GM18909 (cell line): ENCODE results near the gene MTFMT.
"Not testable (repeated sequence)": the region's sequence is repeated elsewhere in the genome, so short reads cannot be mapped to it uniquely, and the experiment has no call there.

ENCODE experiments used
- ATAC-seq: cut with Tn5 transposase; IDR thresholded peaks from one replicate; pipeline ENCODE4 v1.9.1; 2021; ENCODE audit warnings: mild to moderate bottlenecking; ENCODE audit not compliant: unreplicated experiment, poor library complexity

MTFMT gene

GRCh38 chr15:65028921-65029735 is at the start of gene MTFMT:
Gene MTFMT (minus strand): TSS chr15:65029639. CDS start chr15:65029613, 26 bp downstream.
- peak; percentile 75 for ATAC-seq

- ATAC-seq: no peak
Observed at GRCh38 chr15:65077981-65078352, 48.5 kb upstream of the MTFMT start.

DNA sequence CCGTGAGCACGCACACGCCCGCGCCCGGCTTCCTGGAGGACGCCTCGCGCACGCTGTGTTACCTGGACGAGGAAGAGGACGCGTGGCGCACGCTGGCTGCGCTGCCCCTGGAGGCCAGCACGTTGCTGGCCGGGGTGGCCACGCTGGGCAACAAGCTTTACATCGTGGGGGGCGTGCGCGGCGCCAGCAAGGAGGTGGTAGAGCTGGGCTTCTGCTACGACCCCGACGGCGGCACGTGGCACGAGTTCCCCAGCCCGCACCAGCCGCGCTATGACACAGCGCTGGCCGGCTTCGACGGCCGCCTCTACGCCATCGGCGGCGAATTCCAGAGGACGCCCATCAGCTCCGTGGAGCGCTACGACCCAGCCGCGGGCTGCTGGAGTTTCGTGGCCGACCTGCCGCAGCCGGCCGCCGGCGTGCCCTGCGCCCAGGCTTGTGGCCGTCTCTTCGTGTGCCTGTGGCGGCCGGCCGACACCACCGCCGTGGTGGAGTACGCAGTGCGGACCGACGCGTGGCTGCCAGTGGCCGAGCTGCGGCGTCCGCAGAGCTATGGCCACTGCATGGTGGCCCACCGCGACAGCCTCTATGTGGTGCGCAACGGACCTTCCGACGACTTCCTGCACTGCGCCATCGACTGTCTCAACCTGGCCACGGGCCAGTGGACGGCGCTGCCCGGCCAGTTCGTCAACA is 48.0 kb upstream of the MTFMT start:
- no peak for ATAC-seq

DNA sequence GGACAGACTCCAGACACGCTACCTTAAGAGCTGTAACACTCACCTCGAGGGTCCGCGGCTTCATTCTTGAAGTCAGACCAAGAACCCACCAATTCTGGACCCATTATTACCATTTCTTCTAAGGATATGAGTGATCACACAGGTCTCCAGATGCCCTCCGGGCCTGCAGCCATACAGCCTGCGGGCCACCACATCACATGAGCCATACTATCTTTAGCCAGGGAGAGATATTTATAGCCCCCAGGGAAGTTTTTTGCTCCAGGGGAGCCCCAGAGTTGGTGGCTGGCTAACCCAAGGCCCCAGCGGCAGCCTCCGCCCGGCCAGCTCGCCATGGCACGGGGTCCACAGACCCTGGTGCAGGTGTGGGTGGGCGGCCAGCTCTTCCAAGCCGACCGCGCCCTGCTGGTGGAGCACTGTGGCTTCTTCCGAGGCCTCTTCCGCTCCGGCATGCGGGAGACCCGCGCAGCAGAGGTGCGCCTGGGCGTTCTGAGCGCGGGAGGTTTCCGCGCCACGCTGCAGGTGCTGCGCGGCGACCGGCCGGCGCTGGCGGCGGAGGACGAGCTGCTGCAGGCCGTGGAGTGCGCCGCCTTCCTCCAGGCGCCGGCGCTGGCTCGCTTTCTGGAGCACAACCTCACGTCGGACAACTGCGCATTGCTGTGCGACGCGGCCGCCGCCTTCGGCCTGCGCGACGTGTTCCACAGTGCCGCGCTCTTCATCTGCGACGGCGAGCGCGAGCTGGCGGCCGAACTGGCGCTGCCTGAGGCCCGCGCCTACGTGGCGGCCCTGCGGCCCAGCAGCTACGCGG is 47.2 kb upstream of the MTFMT start, which contains the start of gene KBTBD13:
Gene KBTBD13, plus strand, starts transcription at position 261 of the 805 bp plus-strand sequence. Its CDS starts 70 bp downstream, at position 331.
- no peak for ATAC-seq

DNA sequence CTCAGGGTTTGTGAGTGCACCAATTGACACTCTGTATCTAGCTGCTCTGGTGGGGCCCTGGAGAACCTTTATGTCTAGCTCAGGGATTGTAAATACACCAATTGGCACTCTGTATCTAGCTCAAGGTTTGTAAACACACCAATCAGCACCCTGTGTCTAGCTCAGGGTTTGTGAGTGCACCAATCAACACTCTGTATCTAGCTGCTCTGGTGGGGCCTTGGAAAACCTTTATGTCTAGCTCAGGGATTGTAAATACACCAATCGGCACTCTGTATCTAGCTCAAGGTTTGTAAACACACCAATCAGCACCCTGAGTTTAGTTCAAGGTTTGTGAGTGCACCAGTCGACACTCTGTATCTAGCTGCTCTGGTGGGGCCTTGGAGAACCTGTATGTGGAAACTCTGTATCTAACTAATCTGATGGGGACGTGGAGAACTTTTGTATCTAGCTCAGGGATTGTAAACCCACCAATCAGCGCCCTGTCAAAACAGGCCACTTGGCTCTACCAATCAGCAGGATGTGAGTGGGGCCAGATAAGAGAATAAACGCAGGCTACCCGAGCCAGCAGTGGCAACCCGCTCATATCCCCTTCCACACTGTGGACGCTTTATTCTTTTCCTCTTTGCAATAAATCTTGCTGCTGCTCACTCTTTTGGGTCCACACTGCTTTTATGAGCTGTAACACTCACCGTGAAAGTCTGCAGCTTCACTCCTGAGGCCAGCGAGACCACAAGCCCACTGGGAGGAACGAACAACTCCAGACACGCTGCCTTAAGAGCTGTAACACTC is 46.4 kb upstream of the MTFMT start:
- ATAC-seq: not testable (repeated sequence)

DNA sequence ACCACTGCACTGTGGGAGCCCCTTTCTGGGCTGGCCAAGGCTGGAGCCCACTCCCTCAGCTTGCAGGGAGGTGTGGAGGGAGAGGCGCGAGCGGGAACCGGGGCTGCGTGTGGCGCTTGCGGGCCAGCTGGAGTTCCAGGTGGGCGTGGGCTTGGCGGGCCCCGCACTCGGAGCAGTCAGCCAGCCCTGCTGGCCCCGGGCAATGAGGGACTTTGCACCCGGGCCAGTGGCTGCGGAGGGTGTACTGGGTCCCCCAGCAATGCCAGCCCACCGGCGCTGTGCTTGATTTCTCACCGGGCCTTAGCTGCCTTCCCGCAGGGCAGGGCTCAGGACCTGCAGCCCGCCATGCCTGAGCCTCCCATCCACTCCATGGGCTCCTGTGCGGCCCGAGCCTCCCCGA is 45.5 kb upstream of the MTFMT start:
- ATAC-seq: not testable (repeated sequence)

DNA sequence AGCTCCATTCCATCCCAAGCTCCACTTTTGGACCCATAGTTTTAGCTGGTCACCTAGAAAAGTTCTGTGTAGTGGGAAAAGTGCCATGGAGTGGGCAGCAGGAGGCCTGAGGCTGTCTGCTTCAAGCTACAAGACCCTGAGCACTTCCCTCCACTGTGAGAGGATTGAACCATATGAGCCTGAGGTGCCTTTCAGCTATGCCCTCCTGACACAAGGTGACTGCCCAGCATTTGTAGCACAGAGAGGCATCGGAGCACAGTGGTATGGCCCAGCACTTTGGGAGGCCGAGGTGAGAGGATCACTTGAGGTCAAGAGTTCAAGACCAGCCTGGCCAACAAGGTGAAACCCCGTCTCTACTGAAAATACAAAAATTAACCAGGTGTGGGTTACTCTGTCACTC is 43.2 kb upstream of the MTFMT start:
- ATAC-seq: no peak

DNA sequence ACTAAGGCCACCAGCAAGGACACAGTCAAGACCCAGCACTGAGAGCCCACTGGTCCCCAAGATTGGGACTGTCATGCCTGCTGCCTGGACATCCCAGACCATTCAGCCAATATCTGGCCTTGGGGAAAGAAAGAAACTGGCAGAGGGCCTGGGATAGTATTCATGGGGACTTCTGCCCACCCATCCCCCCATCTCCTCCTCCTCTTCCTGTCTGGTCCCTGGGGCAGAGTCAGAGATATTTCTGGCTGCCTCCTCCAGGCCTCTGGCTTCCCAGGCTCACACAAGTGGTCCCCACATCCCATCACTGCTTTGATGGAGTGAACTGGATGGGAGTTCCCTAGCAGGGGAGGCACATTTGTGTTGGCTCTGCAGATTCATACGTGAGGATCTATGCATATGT is 42.6 kb upstream of the MTFMT start:
- no peak for ATAC-seq

GRCh38 chr15:65071381-65071811 is 42.0 kb upstream of the MTFMT start:
- ATAC-seq: no peak

- ATAC-seq: no peak
Observed at GRCh38 chr15:65069779-65070546, 40.5 kb upstream of the MTFMT start.

GRCh38 chr15:65069179-65069578 is 39.7 kb upstream of the MTFMT start:
- no peak for ATAC-seq

DNA sequence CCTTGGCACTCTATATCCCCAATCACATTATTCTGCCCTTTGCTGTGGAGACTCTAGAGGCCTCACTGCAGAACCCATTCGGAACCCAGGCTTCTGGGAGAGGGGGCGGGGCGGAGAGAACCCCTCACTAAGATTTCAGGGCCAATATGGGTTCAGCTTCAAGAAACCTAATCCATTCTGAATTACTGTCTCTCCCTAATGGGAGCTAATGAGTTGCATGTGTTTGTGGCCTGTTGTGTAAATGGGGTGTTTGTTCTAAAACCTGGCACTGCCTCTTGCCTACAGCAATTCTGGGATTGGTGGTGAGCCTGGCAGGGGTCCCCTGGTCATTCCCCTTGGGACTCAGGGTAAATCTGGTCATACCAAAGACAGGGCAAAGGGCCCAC is 39.0 kb upstream of the MTFMT start:
- no peak for ATAC-seq

DNA sequence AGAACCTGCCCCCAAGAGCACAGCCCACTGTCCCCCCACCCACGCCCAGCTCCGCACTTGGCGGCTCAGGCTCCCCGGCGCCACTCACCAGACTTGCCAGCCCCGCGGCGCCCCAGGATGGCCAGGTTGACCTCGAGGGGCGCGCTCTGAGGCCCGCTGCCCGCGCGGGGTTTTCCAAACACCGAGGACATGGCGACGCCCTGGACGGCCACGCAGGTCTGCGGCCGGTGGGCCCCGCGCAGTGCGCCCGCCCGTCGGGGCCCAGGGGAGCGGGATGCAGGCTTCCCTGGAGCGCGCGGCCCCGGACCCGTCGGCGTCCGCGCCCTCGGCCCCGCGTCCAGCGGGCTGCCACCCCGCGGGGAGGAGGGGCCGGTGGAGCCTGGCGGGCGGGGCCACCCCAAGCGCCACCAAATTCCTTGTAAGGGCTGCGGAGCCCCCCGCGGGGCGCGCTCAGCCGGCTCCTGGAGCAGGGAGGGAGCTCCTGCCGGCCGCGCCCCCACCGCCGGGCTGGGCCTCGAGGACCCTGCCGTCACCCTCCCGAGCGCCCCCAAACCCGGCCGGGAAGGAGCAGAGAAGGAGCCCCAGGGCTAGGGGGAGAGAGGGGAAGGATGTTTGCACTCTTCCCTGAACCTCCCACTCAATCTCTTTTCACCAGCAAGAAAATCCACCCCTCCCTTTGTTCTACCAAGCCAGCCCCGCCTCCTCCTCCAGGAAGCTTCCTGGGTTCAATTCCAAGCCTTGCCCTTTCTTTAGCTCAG is 38.4 kb upstream of the MTFMT start, which contains the start of gene RASL12:
Gene RASL12, minus strand, starts transcription at position 347 of the 758 bp plus-strand sequence. Its CDS starts 156 bp downstream, at position 191.
- ATAC-seq: no peak

- no peak for ATAC-seq
Observed at GRCh38 chr15:65067317-65067644, 37.8 kb upstream of the MTFMT start.

- no peak for ATAC-seq
Observed at GRCh38 chr15:65066635-65067316, 37.3 kb upstream of the MTFMT start.

GRCh38 chr15:65066001-65066634 is 36.7 kb upstream of the MTFMT start:
- no peak for ATAC-seq

- no peak for ATAC-seq
Observed at GRCh38 chr15:65062726-65063125, 33.3 kb upstream of the MTFMT start.

DNA sequence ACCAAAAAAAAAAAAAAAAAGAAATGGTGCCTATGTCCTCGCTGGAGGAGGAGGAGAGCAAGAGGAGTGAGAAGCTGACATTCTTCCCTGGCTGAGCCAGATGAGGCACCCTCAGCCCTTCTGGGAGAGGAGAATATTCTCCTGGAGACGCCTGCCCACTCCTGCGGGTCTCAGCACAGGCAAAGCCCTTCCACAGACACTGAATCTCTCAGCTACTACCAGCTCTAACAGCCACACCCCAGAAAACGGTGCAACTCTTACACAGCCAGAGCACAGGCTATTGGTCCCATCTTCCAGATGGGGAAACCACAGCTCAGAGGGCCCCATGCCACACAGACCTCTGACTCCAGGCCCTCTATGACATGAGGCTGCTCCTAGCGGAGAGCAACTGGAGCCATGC is 32.6 kb upstream of the MTFMT start:
- no peak for ATAC-seq
